Omental fat pad (tissue), 4 donors: Measurements from ENCODE around the gene A4GALT. TPM values are rescaled to one million over a fixed set of nuclear protein-coding genes. Genes with fewer than 3 reads are reported as not detected.

Source experiments
- ATAC-seq: fragments of 150-250 bp; one replicate; pipeline ENCODE4 v1.9.1; 2016; ENCODE audit warnings: mild to moderate bottlenecking, moderate library complexity; ENCODE audit not compliant: low FRiP score
- DNase-seq: peaks from one replicate; pipeline ENCODE4 v3.0.0-alpha.2; 2019; ENCODE audit warnings: low spot score
- CTCF ChIP-seq, 3 donors: fragments of 450-650 bp; IDR thresholded peaks; one replicate each; pipeline ENCODE4 v1.5.1; 2016 to 2017; ENCODE audit warnings: antibody characterized with exemption in 3 of 3, mild to moderate bottlenecking in 3 of 3, moderate library complexity in 2 of 3
- total RNA-seq, 4 donors: library from RNA; depleted of rRNA; stranded (reverse); fragments of >200 nt; gene quantifications; one replicate each; pipeline ENCODE4 v1.1.0, GENCODE V29; 2016

A4GALT gene
- 10 to 100 TPM; 10.8 to 42.2 (median 20.1) TPM for total RNA-seq

GRCh38 chr22:42720263-42721044 lies at the start of gene A4GALT:
A4GALT (minus strand) TSS chr22:42720870; CDS start chr22:42693951, 26,919 bp downstream.
- DNase-seq (no peak), ATAC-seq (peak; percentile 66)
- TF ChIP-seq CTCF (IDR thresholded peaks at IDR 0.05), result no peak

GRCh38 chr22:42770448-42770726 lies 49.7 kb upstream of the A4GALT start:
- TF ChIP-seq CTCF (IDR thresholded peaks at IDR 0.05), result no peak
- ATAC-seq (no peak), DNase-seq (no peak)

- ATAC-seq (peak; percentile 81), DNase-seq (peak; percentile 50)
- TF ChIP-seq CTCF (IDR thresholded peaks at IDR 0.05), result no peak
Observed at GRCh38 chr22:42769574-42770447, 49.1 kb upstream of the A4GALT start.

GRCh38 chr22:42769238-42769573 lies 48.5 kb upstream of the A4GALT start:
- DNase-seq (no peak), ATAC-seq (peak; percentile 7)
- no peak for TF ChIP-seq CTCF (IDR thresholded peaks at IDR 0.05)

GRCh38 chr22:42768385-42769035 lies 47.8 kb upstream of the A4GALT start:
- DNase-seq (no peak), ATAC-seq (no peak)
- TF ChIP-seq CTCF (IDR thresholded peaks at IDR 0.05), result no peak

- ATAC-seq (no peak), DNase-seq (no peak)
- no peak for TF ChIP-seq CTCF (IDR thresholded peaks at IDR 0.05)
Observed at GRCh38 chr22:42766860-42767259, 46.2 kb upstream of the A4GALT start.
